HFF-Myc (cell line): ENCODE data around the gene MFSD12.

Experiments
- DNase-seq: peaks from one replicate; pipeline ENCODE4 v3.0.0-alpha.2; 2011; ENCODE audit warnings: low read depth; ENCODE audit errors: extremely low read depth
- H3K4me3 ChIP-seq: replicated peaks from 2 replicates; pipeline ENCODE4 v1.5.1; 2011; ENCODE audit warnings: low read depth, mild to moderate bottlenecking, control low read depth, low read length
- TF ChIP-seq, protein P1 (sequence below): IDR thresholded peaks from 2 replicates; pipeline ENCODE4 v1.5.1; 2012; ENCODE audit warnings: mild to moderate bottlenecking, low read depth, low read length, control low read depth; ENCODE audit errors: missing control alignments

The MFSD12 gene

DNA sequence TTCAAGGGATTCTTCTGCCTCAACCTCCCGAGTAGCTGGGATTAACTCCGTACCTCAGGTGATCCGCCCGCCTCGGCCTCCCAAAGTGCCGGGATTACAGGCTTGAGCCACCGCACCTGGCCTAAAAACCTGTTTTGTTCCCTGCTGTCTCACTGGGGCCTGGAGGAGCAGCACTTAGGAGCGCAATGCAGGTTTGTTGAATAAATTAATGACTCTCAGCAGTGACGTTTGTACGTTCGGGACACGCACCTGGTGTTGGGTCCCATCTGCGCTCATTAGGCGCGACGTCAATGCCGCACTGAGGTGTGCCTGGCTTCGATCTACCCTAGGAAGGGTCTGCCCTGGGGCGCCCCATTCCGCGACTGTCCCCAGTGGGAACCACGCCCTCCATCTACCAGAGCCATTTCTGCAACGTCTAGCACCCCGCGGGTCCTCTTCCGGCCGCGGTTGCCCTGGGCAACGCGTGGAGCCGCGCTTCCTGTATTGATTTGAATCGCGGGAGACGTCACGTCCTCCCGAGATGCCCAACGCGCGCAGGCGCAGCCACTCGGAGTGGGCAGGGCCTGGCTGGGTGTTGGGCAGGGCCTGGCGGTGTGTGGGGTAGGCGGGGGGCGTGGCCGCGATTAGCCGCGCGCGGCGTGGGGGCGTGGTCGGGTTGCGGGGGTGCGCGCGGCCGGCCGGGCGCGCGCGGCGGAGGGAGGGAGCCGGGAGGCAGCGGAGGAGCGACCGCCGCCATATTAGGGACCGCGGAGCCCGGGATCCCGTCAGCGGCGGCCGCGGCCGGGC lies 51.6 kb downstream of the MFSD12 start, which contains the start of gene FZR1:
Gene FZR1, plus strand, starts transcription at position 714 of the 786 bp plus-strand sequence. CDS start 16,679 bp downstream, outside the sequence.
- peak; percentile 88 for DNase-seq
- TF ChIP-seq, protein P1, sequence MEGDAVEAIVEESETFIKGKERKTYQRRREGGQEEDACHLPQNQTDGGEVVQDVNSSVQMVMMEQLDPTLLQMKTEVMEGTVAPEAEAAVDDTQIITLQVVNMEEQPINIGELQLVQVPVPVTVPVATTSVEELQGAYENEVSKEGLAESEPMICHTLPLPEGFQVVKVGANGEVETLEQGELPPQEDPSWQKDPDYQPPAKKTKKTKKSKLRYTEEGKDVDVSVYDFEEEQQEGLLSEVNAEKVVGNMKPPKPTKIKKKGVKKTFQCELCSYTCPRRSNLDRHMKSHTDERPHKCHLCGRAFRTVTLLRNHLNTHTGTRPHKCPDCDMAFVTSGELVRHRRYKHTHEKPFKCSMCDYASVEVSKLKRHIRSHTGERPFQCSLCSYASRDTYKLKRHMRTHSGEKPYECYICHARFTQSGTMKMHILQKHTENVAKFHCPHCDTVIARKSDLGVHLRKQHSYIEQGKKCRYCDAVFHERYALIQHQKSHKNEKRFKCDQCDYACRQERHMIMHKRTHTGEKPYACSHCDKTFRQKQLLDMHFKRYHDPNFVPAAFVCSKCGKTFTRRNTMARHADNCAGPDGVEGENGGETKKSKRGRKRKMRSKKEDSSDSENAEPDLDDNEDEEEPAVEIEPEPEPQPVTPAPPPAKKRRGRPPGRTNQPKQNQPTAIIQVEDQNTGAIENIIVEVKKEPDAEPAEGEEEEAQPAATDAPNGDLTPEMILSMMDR: no peak
- peak within 1 kb of the TSS; percentile 64 for H3K4me3 ChIP-seq

DNA sequence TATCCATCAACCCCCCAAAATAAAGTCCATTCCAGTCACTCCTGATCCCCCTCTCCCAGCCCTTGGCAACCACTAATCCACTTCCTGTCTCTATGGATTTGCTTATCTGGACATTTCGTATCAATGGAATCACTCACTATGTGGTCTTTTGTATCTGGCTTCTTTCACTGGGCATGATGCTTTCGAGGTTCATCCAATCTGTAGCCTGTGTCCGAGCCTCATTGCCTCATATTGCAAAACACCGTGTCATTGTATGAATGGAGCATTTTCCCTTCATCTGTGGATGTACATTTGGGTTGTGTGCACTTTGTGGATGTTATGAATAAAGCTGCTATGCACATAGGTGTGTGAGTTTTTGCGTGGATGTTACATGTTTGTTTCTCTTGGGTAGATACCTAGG lies 52.7 kb downstream of the MFSD12 start:
- TF ChIP-seq, protein P1: no peak
- no peak for DNase-seq
- no peak overlapping the region for H3K4me3 ChIP-seq

DNA sequence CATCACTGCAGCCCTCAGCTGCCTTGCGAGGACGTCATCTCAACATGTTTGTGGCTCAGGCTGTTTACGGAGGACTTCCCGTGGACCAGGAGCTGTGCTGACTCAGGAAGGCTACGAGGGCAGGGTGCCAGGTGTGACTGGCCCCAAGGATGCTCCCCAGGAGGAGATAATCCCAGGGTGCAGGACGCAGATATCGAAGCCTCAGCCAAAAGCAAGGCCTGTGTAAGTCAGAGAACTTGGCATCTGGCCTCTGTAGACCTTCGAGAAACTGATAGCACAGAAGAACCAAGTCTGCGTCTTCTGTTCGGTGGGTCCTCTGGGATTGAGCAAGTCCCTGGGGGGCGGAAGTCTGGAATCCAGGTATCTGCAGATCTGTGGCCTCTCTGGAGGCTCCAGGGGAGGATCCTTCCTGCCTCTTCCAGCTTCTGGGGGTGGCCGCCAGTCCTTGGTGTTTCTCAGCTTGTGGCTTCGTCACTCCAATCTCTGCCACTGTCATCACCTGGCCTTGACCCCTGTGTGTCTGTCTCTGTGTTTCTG lies 54.3 kb downstream of the MFSD12 start:
- DNase-seq: no peak
- TF ChIP-seq, protein P1: no peak
- no peak overlapping the region for H3K4me3 ChIP-seq

GRCh38 chr19:3501780-3502179 lies 55.6 kb downstream of the MFSD12 start:
- DNase-seq: no peak
- TF ChIP-seq, protein P1: no peak
- H3K4me3 ChIP-seq: no peak overlapping the region

DNA sequence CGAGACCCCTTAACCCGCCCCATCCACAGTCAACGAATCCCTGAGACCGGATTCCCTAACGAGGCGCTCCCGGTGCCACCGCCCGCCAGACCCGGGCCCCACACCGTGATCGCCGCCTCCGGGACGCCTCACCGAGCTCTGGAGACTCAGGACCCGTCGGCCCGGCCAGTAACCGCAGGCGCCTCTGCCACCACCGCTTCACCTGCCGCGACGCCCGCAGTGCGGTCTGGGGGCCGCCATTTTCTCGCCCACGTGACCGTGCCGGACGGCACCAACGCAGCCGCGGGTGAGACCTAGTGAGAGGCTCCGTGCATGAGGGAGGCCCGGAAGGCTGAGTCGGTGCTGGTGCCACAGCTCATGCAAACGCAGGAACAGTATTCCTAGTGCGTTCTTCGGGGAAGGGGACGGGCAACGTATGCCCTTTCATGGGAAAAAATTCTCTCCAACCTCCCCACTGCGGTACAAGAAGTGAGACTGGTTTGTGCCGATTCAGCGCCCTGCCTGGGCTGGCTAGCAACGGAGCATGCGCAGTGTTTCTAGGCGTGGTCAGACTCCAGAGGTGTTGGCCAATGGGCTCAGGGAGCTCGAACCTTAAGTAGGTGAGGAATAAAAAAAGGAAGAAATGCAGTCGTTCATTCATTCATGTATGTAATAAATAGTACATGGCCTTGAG lies 56.8 kb downstream of the MFSD12 start, which contains the start of gene DOHH:
Gene DOHH, minus strand, starts transcription at position 246 of the 673 bp plus-strand sequence. CDS start 3,860 bp downstream, outside the sequence.
- peak within 1 kb of the TSS; percentile 100 for H3K4me3 ChIP-seq
- peak; percentile 97 for DNase-seq
- TF ChIP-seq, protein P1: no peak

DNA sequence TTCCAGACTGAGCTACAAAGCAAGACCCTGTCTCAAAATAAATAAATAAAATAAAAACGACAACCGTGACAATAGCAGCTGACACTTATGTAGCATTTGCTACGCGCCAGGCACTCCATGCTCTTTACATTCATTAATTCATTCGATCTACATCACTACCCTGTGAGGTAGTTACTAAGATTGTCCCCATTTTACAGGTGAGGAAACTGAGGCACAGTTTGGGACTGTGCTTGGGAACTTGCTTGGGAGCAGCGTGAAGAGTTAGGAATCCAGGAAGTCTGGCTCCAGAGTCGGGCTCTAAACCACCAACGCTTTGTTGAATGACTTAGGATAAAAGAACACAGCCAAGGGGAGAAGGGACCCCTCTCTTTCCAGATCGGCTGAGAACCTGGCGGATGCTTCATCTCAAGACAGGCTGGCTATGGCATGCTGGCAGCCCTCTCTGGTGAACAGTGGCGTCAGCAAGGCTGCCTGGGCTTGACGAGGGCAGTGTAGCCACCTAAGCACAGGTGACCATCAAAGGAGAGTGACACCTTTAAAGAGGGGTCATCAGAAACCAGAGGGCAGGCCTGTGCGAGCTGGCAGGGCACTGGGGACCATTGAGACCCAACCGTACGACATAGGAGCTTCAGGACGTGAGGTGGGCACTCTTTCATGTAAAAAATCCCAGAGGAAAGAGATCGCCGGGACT lies 57.5 kb downstream of the MFSD12 start:
- H3K4me3 ChIP-seq: peak overlapping the region; percentile 100
- TF ChIP-seq, protein P1: no peak
- DNase-seq: no peak
